Middle frontal gyrus (tissue), 1 donor: ENCODE results near the gene HOXC11.

Experiments
- DNase-seq: peaks from one replicate; pipeline ENCODE4 v3.0.0-alpha.2; 2015; ENCODE audit warnings: low spot score; ENCODE audit errors: extremely low spot score

Gene HOXC11

DNA sequence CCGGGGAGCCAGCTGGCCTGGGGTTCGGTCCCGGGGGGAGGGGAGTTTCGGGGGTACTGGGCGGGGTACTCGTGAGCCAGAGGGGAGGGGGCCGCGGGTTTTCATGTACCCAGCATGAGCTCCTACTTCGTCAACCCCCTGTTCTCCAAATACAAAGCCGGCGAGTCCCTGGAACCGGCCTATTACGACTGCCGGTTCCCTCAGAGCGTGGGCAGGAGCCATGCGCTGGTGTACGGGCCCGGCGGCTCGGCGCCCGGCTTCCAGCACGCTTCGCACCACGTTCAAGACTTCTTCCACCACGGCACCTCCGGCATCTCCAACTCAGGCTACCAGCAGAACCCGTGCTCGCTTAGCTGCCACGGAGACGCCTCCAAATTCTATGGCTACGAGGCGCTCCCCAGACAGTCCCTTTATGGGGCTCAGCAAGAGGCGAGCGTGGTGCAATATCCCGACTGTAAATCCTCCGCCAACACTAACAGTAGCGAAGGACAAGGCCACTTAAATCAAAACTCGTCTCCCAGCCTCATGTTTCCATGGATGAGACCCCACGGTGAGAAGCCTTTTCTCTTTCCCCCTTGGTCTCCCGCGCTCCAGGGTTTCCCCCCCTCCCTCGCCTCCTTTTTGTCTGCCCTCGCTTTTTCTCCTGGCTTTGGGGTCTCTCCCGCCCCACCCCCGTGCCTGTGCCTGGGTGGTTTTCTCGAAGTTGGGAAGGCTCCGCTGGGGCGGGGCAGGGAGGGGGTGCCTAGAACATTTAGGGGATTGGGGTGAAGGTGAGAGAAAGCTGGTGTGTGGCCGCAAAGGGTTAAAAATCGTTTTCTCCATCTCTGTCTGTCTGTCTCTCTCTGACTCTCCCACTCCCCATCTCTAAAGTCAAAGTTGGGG lies 36.5 kb downstream of the HOXC11 start:
- no peak for DNase-seq

DNA sequence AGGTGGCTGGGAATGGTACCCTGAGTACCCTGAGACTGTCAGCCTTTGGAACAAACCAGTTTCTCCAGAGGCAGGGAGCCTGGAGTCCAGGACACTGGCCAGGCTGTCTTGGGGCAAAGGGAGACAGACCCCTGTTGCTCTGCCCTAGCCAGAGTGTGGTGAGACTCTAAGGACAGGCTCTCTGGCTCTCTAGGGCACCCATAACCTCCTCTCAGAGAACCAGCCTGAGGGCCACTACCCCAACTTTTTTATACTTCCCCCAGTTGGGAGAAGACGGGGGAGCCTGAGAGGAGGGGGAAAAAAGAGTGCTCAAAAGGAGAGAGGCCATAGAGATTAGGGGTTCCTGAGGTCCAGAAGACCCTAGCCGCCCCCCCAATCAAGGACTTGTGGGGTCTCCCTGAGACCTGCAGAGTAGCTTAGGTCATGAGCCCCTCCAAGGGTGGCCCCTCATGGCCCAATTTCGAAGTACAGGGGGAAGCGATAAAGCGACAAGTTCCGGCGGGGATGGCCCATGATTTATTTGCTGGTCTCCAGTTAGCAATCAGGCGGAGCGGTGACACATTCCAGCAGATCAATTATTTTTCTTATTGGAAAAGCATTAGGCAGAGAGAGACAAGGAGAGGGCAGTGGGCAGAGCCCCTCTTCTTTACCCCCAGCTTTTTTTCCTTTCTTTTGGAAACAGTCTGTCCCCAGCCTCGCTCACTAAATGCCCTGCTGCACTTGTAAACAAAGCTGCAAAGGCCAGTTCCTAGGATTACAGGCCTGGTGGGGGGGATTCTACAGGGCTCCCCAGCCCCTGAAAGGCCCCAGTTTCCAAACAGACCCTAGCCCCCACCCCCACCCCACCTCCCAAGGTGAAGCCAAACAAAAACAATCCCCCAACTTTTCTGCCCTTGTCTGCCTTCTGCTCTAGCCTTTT lies 37.4 kb downstream of the HOXC11 start:
- DNase-seq: no peak

DNA sequence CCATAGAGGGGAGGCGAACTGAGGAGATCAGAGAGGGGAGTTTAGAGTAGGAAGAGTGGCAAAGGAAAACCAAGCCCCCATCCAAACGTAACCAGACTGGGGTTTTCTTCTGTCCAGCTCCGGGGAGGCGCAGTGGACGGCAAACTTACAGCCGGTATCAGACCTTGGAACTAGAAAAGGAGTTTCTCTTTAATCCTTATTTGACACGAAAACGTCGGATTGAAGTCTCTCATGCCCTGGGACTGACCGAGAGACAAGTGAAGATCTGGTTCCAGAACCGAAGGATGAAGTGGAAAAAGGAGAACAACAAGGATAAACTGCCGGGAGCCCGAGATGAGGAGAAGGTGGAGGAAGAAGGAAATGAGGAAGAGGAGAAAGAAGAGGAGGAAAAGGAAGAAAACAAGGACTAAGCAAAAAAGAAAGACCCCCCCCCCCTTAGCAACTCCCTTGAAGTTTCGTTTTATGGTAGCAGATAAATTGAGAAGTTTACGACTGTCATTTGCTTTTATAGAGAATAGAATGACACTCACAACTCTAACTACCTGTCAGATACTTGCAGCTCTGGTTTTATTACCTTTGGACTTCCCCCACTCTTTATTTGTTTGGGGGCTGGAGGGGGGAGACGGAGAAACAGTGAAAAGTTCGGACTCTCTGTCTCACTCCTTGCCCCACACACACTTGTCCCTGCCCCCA lies 38.2 kb downstream of the HOXC11 start:
- no peak for DNase-seq

DNA sequence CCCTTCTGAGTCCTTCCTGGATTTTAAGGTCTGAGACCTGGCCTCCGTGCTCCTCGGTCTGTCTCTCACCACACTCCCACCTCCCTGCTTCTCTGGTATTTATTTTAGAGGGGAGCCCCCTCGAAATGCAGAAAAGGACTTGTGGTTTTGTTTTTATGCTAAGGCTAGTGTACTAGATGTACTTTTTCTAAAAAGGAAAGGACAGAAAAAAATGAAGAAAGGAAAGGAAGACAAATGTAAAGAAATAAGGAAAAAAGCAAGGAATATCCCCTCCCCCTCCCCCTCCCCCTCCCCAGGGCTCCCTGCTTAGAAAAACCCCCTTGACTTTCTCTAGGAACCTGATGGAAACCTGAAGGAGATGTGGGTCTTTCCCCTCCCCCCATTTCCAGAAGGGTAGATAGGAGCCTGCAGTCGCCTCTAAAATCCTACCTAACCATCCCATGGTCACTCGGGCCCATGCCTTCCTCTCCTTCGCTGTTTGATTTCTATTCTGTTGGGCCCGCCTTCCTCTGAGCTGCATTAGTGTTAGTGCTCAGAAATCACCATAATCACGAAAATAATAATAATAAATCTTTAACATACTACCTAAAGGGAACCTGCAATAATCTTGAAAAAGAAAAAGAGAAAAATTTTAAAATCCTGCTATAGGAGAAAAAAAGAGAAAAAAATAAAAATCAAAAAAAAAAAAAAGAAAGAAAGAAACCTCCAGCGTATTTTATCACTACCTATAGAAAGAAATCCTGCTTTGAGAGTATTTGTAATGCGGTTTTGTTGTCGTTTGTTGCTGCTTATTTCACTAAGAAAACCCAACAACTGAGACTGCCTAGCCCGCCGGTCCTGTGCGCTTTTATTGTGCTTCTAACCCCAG lies 39.0 kb downstream of the HOXC11 start:
- DNase-seq: no peak

DNA sequence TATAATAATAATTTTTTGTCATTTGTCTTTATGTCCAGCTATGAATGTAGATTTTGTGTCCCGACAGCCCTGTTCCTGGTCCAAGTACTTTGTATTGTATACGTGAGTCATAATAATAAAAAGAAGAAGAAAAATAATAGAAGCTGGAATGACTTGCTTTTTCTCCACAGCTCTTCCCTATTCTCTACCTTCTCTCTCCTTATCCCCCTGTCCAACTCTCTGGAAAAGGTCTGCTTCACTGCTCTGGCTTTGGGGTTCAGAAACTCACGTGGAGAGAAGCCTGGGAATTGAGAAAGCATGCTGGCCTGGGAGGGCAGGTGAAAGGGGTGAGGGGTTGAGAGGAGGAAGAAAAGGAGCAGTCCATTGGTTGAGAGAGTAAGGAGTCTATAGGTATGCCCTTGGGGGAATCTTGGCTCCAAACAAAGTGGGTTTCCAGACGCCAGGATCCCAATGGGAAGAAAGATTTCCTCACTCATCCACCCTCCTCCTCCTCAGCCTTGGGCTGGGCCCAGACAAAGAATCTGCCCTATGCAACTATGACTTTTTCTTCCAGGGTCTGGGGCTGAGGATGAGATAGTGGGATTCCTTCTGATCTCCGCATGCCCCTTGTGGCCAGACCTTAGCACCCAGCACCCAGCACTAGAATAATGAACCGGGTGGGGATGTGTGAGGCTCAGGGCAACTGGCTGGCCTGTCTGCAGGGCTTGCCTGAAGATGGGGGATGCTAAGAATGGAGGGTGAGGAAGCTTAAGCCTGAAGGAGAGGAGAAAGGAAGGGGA lies 39.9 kb downstream of the HOXC11 start:
- DNase-seq: no peak

DNA sequence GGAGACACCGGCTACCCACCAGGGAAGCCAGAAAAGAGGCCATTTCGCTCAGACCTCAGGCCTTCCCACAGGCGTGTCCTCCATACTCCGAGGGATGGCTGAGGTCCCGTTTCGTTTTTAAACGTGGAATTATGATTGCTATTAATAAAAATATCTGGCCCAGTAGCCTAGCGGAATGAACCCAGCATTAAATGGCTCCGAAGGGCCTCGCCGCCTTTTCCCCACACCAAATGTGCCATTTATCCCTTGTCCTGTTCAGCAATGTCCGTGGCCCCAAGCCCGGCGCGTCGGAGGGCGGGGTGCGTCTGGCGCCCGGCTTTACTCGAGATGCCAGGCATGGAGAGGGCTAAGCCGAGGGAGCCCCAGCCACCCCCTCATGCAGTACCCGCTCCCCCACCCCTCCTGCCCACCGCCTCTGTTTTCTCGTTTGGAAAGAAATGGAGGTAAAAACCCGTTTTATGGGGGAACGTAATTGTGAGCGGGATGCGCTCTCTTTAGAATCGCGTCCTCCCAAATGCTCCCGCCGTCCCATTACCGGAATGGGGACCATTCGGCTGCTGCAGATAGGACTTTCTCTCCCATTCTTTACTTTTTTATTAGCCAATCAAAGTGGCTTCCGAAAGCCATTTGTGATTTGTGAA lies 41.6 kb downstream of the HOXC11 start:
- DNase-seq: no peak

DNA sequence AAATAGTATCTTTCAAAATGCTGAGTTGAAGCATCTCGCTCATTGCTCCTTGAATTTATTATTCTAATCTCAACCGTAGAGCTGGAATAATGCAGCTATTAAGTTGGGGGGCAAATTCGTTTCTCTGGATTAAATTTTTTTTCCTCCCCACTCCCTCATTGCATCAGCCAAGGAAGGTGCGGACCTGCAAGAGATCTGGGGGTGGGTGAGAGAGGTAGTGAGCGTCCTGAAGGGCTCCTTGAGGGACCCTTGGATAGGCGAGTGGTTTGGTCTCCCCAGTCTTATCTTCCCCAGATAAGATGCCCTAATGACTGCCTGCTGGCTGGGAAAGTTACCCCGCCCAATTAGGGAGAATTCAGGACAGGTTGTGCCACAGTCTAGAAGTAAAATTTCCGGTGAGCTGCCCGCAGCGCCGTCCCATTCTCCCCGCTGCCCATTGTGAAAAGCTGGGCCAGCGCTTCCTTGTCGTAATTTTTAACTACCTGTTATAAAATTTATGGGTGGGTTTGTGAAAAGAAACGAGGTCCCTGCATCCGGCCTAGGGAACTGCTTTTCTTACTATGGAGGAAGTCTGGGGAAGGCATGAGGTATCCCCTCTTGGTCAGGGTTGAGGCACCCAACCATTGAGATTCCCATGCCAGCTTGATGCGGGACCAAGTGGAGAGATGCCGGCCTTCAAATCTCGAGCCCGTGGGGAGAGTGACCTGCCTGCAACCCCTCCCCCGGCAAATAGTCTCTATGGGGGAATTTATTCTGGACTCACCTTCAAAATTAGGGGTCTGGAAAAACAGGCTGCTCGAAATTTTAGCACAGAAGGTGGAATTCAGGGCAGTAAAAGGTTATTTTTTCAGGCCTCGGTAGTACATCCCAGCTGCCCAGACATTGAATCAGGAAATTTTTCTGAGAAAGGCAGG lies 42.3 kb downstream of the HOXC11 start:
- DNase-seq: no peak

DNA sequence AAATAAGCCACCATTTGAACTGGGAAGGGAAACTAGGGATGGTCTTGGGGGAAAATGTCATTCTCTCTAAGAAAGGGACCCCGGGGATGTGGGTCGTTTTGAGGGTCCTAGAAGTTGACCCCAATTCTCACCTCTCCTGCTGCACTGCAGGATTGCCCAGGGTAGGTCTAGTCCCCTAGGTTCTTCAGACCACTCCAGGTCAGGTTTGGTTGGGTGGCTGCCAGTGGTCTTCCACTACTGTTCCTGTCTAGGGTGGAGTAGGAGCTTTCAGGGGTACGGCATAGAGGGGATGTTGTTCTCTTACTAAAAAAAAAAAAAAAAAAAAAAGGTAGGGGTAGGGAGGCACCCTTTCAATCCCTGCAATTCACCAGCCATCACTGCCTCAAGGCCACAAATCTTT lies 43.1 kb downstream of the HOXC11 start:
- DNase-seq: no peak

DNA sequence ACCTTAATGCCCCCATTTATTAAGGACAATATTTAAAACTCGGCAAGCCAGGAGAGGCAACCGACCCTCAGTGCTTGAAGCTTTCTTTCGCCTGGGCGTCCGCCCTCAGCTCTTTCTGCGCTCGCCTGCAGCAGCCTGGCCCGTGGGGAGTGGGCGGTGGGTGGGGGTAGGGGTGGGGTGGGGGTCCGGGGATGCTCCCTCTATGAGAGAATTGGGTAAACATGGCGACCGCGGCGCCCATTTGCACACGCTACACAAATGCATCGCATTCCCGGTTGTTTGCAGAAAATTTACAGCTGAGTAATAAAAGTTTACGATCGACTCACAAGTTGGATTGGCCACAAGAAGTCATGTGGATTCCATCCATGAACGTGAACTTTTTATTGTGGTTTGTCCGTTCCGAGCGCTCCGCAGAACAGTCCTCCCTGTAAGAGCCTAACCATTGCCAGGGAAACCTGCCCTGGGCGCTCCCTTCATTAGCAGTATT lies 43.6 kb downstream of the HOXC11 start:
- no peak for DNase-seq

DNA sequence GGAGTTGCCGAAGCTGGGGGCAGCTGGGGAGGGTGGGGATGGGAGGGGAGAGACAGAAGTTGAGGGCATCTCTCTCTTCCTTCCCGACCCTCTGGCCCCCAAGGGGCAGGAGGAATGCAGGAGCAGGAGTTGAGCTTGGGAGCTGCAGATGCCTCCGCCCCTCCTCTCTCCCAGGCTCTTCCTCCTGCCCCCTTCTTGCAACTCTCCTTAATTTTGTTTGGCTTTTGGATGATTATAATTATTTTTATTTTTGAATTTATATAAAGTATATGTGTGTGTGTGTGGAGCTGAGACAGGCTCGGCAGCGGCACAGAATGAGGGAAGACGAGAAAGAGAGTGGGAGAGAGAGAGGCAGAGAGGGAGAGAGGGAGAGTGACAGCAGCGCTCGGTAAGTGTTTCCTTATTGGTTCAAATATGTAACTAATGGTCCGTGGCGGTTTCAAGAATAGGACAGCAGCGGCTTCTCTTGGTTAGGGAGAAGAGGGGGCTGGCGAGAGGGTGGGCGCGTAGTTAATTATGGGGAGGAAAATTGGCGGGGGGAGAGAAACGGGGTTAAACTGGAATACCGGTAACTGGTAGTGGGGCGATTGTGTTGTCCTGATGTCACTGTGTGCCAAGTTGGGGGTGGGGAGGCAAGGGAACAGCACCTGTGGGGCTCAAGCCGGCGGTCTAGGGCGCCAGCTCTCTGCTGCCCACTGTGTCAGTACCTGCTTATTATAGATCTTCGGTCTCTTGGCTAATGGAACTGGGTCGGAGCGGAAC lies 44.3 kb downstream of the HOXC11 start:
- no peak for DNase-seq

DNA sequence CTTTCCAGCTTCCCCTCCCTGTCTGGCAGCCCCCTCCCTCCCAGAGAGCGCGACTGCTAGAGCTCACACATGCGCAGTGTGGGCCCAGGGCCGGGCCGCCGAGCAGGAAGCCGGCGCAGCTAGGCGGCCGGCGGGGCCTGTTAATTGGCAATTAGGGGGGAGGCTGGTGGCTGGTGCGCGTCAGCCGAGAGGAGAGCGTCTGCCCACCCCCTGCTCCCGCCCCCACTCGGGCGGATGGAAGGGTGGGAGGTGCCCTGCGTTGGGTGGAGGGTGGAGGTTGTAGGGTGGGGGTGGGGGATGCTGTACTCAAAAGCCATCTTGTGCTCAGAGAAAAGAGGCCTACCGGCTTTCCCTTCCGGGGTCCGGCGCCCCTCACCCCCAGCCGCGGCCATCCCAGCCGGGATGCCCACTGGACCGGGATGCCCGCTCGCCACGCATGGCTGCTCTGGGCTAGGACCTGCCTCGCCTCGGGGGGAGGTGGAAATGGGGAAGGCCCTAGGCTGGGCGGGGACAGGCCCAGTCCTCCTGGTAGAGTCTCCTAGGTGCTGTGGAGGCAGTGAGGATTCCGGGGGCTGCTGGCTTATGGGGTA lies 45.0 kb downstream of the HOXC11 start:
- DNase-seq: no peak

DNA sequence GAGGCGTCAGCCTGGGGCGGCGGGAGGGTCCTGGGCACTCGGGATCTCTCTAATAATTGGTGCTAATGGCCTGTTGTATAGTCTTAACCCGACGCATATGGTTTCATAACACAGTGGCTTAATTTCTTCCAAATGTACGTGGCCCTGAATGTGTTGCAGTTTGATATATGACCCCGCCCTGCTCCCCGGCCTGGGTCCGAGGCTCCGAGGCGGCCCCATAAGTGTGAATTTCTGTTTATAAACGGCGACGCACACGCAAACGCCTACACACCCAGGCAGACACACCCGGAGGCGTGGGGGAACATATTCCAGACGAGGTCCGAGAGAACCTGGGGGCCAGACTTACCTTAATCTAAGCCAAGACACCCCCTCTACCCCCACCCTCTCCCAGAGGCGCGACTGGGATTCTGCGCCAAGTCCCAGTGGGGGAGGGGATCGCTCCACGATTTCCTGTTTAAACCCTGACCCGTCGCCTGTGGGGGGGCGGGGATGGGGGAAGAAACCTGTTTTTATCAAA lies 45.6 kb downstream of the HOXC11 start:
- DNase-seq: no peak

DNA sequence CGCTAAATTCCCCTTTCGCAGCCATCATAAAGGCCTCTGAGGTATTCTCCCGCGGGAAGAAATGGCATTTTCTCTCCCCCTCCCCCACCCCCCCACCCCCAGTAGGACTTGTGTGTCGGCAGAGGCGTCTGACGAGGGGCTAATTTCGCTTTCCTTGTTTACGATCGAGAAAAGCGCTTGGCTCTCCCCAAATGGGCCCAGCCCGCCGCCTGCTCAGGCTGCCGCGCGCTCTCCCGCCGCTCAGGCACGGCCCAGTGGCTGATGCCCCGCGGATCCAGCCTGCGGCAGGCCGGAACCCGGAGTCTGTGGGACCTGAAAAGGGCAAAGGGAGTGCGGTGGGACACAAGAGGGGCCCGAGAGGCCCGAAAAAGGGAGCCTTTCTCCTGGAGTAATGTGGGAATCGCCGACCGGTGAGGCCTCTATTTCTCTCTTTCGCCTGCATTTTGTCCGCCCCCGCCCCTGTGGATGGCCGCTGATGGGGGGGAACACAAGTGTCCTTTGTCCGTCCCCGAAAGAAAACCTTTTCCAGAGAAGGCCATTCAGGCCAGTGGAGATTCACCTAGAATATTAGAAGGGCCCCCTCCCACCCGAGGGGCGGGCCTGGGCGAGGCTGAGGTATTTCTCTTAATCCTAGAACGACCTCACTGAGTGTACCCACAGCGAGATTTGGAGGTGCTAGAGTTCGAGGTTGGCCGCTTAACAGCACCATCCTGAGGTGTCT lies 46.3 kb downstream of the HOXC11 start:
- DNase-seq: no peak

DNA sequence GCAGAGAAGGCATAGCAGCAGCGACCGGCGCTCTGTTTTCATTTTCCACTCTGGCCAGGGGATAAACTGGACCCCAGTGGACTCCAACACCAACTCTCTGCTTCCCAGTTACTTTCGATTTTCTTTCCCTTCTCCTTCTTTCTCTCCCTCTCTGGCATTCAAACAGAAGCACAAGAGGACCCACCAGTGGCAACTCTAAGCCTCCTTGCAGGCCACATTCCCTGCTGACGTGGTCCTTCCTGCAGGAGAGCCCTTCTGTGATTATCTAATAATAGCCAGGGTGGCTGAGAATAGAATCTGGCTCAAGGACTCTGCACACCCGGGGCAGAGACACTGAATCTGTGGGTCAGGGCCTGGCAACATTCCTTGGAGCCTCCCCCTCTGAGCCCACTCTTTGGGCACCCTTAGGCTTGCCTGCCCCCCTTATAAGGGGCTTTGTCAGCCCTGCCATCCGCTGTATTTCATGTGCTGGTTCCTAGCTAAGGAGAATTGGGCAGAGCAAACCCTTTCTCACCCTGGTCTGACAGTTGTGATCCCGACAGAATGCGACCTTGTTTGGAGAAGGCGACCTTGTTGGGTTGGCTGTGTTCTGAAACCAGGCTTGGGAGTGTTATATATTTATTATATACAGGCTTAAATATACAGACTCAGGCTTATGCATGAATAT lies 47.1 kb downstream of the HOXC11 start:
- no peak for DNase-seq

DNA sequence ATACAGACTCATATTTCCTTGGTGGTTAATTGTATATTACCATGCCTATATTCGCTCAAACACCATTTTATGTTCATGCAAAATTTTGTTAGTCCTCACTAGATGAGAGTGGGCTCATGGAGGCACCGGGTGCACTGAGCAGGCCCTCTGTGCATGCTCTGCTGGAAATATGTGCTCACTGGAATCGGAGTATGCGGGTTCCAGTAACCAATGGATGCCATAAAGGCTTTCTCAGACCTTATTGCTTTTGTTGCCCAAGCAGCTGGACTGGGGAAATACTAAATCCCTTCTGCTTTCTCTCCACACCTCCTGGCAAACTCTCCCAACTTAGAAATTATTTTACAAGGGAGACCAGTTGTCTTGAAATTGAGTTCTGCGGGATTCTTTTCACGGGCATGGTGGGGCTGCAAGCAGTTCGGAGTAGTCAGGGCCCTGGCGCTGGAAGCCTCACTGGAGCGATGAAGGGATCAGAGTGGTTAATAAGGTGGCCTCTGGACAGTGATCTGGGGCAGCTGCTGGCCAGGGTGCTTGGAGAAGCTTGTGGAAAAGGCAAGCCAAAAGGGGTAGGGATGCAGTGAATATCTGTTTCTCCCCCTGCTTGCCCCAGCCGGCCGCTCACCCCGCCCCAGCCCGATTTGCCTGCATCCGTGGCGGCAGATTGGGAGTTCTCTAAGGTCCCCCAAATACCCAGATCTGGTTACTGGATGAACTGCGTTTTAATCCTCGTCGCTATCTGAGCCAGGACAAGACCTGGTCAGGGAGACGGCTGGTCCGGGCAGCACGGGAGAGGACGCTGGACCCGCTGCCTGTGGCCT lies 47.9 kb downstream of the HOXC11 start:
- DNase-seq: no peak
